ENCODE results near the gene STK38L. TPM values are rescaled to one million over a fixed set of nuclear protein-coding genes. Genes with fewer than 3 reads are reported as not detected.

Gene STK38L
- total and polyA plus RNA-seq, 2 of the 8 experiments (the other 6 are each of a cell fraction or from before 2014, with no cell fraction given): 8.1 to 63.6 TPM

DNA sequence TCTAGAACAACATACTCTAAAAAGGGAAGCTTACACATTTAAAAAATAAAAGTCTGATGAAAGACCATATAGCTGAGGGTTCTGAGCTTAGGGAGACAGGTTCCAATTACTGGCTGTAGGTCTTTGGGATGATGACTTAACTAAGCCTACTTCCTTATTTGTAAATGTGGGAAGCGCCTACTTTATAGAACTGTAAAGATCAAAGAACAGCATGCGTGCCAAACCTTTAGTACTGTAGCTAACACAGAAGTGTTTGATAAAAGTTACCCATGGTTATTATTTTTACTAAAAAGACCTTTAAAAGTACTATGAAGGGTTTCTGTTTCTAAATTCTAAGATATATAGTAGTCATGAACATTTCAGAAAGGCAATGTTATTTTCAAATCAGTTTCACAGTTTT lies 35.7 kb downstream of the STK38L start:
- Histone ChIP-seq H3K79me1 (ENCODE audit: low read depth, low read length) (0 out of 2 replicates have a peak, but pooled peaks cover 3% of the 10 kb centered on the region), H2BK5ac (ENCODE audit: low read depth, low read length) (no peak overlapping the region), H4K91ac (replicated peaks; ENCODE audit: insufficient read length, low read length) (no peak overlapping the region), H2AFZ (ENCODE audit: low read length) (no peak overlapping the region), H2BK15ac (ENCODE audit: low read length) (no peak overlapping the region), H3K36me3 (ENCODE audit: control insufficient read depth in 2 of 4, insufficient read depth in 4 of 4, low read length in 3 of 4) (no peaks in the 10 kb centered on the region), H3K79me2 (ENCODE audit: control insufficient read depth in 1 of 2, insufficient read depth in 2 of 2, low read length in 2 of 2) (peaks cover 0 to 35% of the 10 kb centered on the region in 2 experiments; a peak in 3 of 4 replicates), H3K27me3 (replicated peaks in 1 of 4; ENCODE audit: control insufficient read depth in 3 of 4, extremely low read depth in 1 of 4, insufficient read depth in 3 of 4, low read length in 3 of 4) (no peaks in the 10 kb centered on the region), H3K23ac (ENCODE audit: insufficient read length) (no peak overlapping the region), H3K4me3 (ENCODE audit: extremely low read depth in 1 of 4, insufficient read depth in 2 of 4, low read depth in 3 of 4, low read length in 4 of 4) (no peak overlapping the region), H4K5ac (ENCODE audit: insufficient read length, low read depth, low read length) (no peak overlapping the region), H3K4ac (replicated peaks; ENCODE audit: insufficient read length, low read depth, low read length) (no peak overlapping the region), H3K56ac (replicated peaks; ENCODE audit: insufficient read length, low read depth, low read length) (no peak overlapping the region), H3K9me3 (ENCODE audit: insufficient read depth in 2 of 2, low read depth in 1 of 2, low read length in 1 of 2) (no peaks in the 10 kb centered on the region), H3K18ac (ENCODE audit: extremely low read depth, low read length) (no peak overlapping the region), H2BK12ac (ENCODE audit: low read depth, low read length) (no peak overlapping the region), H3K23me2 (ENCODE audit: low read depth, low read length) (no peaks in the 10 kb centered on the region; the same call in 1 of the 2 replicates), H2AK5ac (ENCODE audit: low read depth, low read length) (no peak overlapping the region), H4K8ac (ENCODE audit: extremely low read depth, insufficient read depth, low read length) (no peak overlapping the region), H2BK20ac (ENCODE audit: low read length) (no peak overlapping the region), H3K27ac (ENCODE audit: low read depth, low read length) (no peak overlapping the region), H3K14ac (ENCODE audit: insufficient read length) (no peak overlapping the region), H4K20me1 (replicated peaks in 1 of 2; ENCODE audit: control insufficient read depth in 1 of 2, insufficient read depth in 2 of 2, low read length in 2 of 2) (no peaks in the 10 kb centered on the region), H2BK120ac (replicated peaks; ENCODE audit: low read depth, low read length) (no peak overlapping the region), H3K4me2 (ENCODE audit: insufficient read depth in 1 of 2, low read depth in 2 of 2, low read length in 2 of 2) (no peak overlapping the region), H3K9ac (replicated peaks in 1 of 4; ENCODE audit: extremely low read depth in 1 of 4, low read depth in 3 of 4, low read length in 3 of 4) (no peak overlapping the region), H3K4me1 (replicated peaks in 1 of 4; ENCODE audit: control insufficient read depth in 3 of 4, insufficient read depth in 4 of 4, low read length in 3 of 4) (peaks cover 0 to 16% (median 9%) of the 10 kb centered on the region in 4 experiments; a peak in 5 of 7 replicates)
- ChIA-PET POLR2A (ENCODE audit: partially characterized antibody) (interaction anchor here (1.3 to 1.5 kb wide), 2 partner anchors 10 to 30 kb away, joined by 3 to 4 read pairs; no protein-coding TSS in a partner anchor), CTCF (ENCODE audit: partially characterized antibody) (interaction anchor here (0.6 to 1.4 kb wide), 4 partner anchors 9 to 1161 kb away, joined by 3 read pairs; no protein-coding TSS in a partner anchor)
- 80% methylated on average over 2 of the region's 2 CpGs; no CpG with 5 or more reads in 1 of the 2 experiments for WGBS, 2 experiments (ENCODE audit: extremely low coverage in 1 of 2, insufficient coverage in 1 of 2, insufficient read length in 1 of 2, insufficient replicate concordance in 2 of 2, low coverage in 1 of 2, low lambda C conversion rate in 2 of 2, missing lambda C conversion rate in 1 of 2)
- FAIRE-seq: no peak
- no peak for DNase-seq (ENCODE audit: low read depth in 1 of 2, low spot score in 2 of 2)
- no peak for TF ChIP-seq CTBP2 (IDR thresholded peaks at IDR 0.05; ENCODE audit: borderline replicate concordance, insufficient read depth, insufficient read length, low read length)
- no peak for TF ChIP-seq RBBP5 (IDR thresholded peaks at IDR 0.05; ENCODE audit: borderline replicate concordance, low read depth, low read length)
- TF ChIP-seq, protein P1, sequence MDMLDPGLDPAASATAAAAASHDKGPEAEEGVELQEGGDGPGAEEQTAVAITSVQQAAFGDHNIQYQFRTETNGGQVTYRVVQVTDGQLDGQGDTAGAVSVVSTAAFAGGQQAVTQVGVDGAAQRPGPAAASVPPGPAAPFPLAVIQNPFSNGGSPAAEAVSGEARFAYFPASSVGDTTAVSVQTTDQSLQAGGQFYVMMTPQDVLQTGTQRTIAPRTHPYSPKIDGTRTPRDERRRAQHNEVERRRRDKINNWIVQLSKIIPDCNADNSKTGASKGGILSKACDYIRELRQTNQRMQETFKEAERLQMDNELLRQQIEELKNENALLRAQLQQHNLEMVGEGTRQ (IDR thresholded peaks at IDR 0.05; ENCODE audit: low read length): no peak
- no peak for TF ChIP-seq FOSL1 (IDR thresholded peaks at IDR 0.05; ENCODE audit: insufficient read depth, low read depth, low read length)
- no peak for TF ChIP-seq EGR1 (IDR thresholded peaks at IDR 0.05; ENCODE audit: borderline replicate concordance, low read depth, low read length)
- no peak for TF ChIP-seq GABPA (IDR thresholded peaks at IDR 0.05; ENCODE audit: borderline replicate concordance, insufficient read depth, low read length)
- no peak for TF ChIP-seq SP2 (IDR thresholded peaks at IDR 0.05; ENCODE audit: low read length)
- no peak for TF ChIP-seq HDAC2 (IDR thresholded peaks at IDR 0.05; ENCODE audit: borderline replicate concordance in 1 of 2, low read depth in 2 of 2, low read length in 2 of 2)
- no peak for TF ChIP-seq TBP (IDR thresholded peaks at IDR 0.05; ENCODE audit: low read depth, low read length)
- no peak for TF ChIP-seq SIRT6 (IDR thresholded peaks at IDR 0.05; ENCODE audit: low read length)
- no peak for TF ChIP-seq JUN (IDR thresholded peaks at IDR 0.05; ENCODE audit: low read depth, low read length)
- TF ChIP-seq EZH2 (IDR thresholded peaks at IDR 0.05; ENCODE audit: low read depth, low read length, severe bottlenecking): no peak
- TF ChIP-seq POU5F1 (IDR thresholded peaks at IDR 0.05; ENCODE audit: low read depth, low read length): no peak

Data from H1 (cell line).